IPS-NIHi7 (cell line): ENCODE data around the gene GIMD1.
A peak's percentile ranks its signal among the peaks of the same experiment; 100 is the strongest.
"Not testable (repeated sequence)": the region's sequence is repeated elsewhere in the genome, so short reads cannot be mapped to it uniquely, and the experiment has no call there.

Experiments
- DNase-seq: peaks from one replicate; pipeline ENCODE4 v3.0.0; 2012; ENCODE audit warnings: mixed read lengths; ENCODE audit errors: extremely low spot score

Gene GIMD1

GRCh38 chr4:106351016-106351415 lies 17.6 kb downstream of the GIMD1 start:
- DNase-seq = no peak

- DNase-seq = no peak
Observed at GRCh38 chr4:106347167-106347566, 21.4 kb downstream of the GIMD1 start.

- DNase-seq = no peak
Observed at GRCh38 chr4:106344647-106344970, 24.0 kb downstream of the GIMD1 start.

GRCh38 chr4:106343865-106344646 lies 24.5 kb downstream of the GIMD1 start:
- DNase-seq = no peak

- no peak for DNase-seq
Observed at GRCh38 chr4:106340774-106341173, 27.8 kb downstream of the GIMD1 start.

GRCh38 chr4:106339431-106339830 lies 29.1 kb downstream of the GIMD1 start:
- DNase-seq = no peak

- no peak for DNase-seq
Observed at GRCh38 chr4:106338671-106339070, 29.9 kb downstream of the GIMD1 start.

- DNase-seq = no peak
Observed at GRCh38 chr4:106337916-106338315, 30.7 kb downstream of the GIMD1 start.

- DNase-seq = no peak
Observed at GRCh38 chr4:106336618-106337017, 32.0 kb downstream of the GIMD1 start.

GRCh38 chr4:106334741-106335470 lies 33.7 kb downstream of the GIMD1 start:
- DNase-seq = no peak

- no peak for DNase-seq
Observed at GRCh38 chr4:106333186-106333585, 35.4 kb downstream of the GIMD1 start.

- DNase-seq = peak; percentile 48
Observed at GRCh38 chr4:106329041-106329618, 39.4 kb downstream of the GIMD1 start.

GRCh38 chr4:106325800-106326199 lies 42.8 kb downstream of the GIMD1 start:
- no peak for DNase-seq

GRCh38 chr4:106323119-106323518 lies 45.5 kb downstream of the GIMD1 start:
- DNase-seq = no peak

GRCh38 chr4:106321814-106322213 lies 46.8 kb downstream of the GIMD1 start:
- not testable (repeated sequence) for DNase-seq

GRCh38 chr4:106321168-106321567 lies 47.4 kb downstream of the GIMD1 start:
- not testable (repeated sequence) for DNase-seq

GRCh38 chr4:106320235-106320634 lies 48.3 kb downstream of the GIMD1 start:
- DNase-seq = no peak

GRCh38 chr4:106318511-106318910 lies 50.1 kb downstream of the GIMD1 start:
- DNase-seq = no peak

- no peak for DNase-seq
Observed at GRCh38 chr4:106317815-106318214, 50.8 kb downstream of the GIMD1 start.

- no peak for DNase-seq
Observed at GRCh38 chr4:106316773-106317409, 51.7 kb downstream of the GIMD1 start.

GRCh38 chr4:106315968-106316772 lies 52.4 kb downstream of the GIMD1 start, which contains the start of the genes AIMP1 and TBCK:
TSS of gene AIMP1 (plus strand) at chr4:106316550. CDS start at chr4:106325010, 8,460 bp downstream.
TSS of gene TBCK (minus strand) at chr4:106316209. CDS start at chr4:106308960, 7,249 bp downstream.
- DNase-seq = peak; percentile 79
